Fibroblast of the aortic adventitia (primary cell): ENCODE results near the gene EXOG. TPM values are rescaled to one million over a fixed set of nuclear protein-coding genes. Genes with fewer than 3 reads are reported as not detected.

Experiments used
- DNase-seq: peaks from one replicate; pipeline ENCODE4 v3.0.0-alpha.2; 2010; ENCODE audit warnings: low read depth
- H3K4me3 ChIP-seq: 2 replicates; pipeline ENCODE4 v1.5.1; 2011; ENCODE audit warnings: low read depth, mild to moderate bottlenecking, control low read depth, low read length, moderate library complexity
- total RNA-seq: library from RNA; depleted of rRNA; stranded (reverse); fragments of >200 nt; gene quantifications from 2 replicates; pipeline ENCODE4 v1.2.3, GENCODE V29; 2012; ENCODE audit warnings: low replicate concordance
- TF ChIP-seq, protein P1 (sequence below): IDR thresholded peaks from 2 replicates; pipeline ENCODE4 v1.5.1; 2011; ENCODE audit warnings: mild to moderate bottlenecking, low read length, control low read depth, inconsistent platforms; ENCODE audit not compliant: insufficient read depth

Gene EXOG
- total RNA-seq, 1 donor, result 14.4 TPM

DNA sequence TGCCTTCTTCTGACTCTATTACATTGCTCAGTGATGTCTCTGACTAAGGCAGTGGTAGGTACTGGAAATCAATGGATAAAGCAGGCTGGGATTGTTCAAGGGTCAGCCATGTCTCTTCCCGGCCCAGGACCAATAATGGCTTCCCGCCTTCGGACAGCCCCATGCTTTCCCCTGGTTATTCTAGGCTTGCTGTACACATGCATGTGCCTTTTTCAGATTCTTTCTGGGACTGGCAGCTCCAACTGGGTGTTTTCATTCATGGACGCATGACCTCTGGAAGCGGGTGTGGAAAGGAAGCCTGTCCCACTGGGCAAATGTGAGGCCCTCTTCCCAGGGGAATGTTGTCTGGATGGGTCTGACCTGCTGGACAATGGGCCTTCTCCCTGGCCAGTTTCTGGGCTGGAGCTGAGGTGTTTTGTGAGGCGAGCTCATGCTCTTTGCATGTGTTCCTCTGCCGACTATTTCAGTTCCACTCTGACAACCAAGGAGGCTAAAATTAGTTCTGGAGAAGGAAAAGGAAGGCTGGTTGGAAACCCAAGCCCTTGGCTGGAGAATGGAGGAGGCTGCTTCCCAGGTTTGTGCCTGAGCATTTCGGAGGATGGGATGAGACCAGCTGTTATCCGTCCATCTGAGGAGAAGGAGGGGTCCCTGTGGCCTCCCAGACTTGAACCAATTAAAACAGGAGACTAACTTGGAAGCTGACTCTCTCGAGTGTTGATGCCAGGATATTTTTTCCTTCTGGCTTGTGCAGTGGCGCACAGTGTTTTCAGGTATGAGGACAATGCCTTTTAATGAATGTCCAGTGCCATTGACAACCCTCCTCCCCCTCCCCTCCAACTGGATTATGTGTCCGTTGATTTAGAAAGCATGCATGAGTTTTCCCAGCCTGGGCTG is 35.5 kb upstream of the EXOG start:
- TF ChIP-seq, protein P1, sequence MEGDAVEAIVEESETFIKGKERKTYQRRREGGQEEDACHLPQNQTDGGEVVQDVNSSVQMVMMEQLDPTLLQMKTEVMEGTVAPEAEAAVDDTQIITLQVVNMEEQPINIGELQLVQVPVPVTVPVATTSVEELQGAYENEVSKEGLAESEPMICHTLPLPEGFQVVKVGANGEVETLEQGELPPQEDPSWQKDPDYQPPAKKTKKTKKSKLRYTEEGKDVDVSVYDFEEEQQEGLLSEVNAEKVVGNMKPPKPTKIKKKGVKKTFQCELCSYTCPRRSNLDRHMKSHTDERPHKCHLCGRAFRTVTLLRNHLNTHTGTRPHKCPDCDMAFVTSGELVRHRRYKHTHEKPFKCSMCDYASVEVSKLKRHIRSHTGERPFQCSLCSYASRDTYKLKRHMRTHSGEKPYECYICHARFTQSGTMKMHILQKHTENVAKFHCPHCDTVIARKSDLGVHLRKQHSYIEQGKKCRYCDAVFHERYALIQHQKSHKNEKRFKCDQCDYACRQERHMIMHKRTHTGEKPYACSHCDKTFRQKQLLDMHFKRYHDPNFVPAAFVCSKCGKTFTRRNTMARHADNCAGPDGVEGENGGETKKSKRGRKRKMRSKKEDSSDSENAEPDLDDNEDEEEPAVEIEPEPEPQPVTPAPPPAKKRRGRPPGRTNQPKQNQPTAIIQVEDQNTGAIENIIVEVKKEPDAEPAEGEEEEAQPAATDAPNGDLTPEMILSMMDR, result no peak
- no peak for DNase-seq

DNA sequence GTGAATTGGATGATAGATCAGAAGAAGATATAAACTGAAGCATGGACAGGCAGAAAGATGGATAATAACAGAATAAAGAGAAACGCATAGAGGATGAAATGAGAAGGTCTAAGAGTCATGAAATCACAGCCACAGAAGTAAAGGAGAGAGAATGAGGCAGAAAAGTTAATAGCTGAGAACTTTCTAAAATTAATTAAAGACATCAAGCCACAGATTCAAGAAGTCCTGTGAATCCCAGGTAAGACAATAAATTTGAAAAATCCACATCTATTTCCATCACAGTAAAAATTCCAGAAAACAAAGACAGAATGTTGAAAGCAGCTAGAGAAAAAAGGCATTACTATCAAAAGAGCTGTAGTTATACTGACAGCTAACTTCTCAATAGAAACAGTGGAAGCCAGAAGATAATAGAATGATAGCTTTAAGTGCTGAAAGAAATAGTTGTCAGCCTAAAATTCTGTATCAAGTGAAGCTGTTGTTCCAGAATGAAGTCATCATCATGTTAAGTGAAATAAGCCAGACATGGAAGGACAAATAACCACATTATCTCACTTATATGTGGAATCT is 30.5 kb upstream of the EXOG start:
- TF ChIP-seq, protein P1, result no peak
- no peak for DNase-seq
- H3K4me3 ChIP-seq, result no peak overlapping the region

More for the DNA sequence above, 35.5 kb upstream of the EXOG start:
- H3K4me3 ChIP-seq, result no peak overlapping the region

DNA sequence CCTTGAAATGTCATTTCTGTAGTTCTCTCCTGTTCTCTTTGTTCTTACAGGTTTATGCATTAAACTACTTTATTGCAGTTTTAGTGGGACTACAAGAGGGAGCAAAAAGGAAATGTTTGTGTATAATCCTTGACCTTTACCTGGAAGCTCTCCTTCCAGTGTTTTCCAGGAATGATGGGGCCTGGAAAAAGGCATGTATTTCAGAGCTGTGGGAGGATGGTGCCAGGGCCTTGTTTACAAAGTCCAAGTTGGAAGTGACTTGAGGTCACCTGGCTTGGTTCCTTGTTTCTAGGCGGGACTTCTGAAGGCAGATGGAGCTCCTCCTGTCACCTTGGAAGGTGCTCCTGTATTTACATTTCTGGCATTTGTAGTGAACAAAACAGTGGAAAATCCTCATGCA is 27.4 kb upstream of the EXOG start:
- TF ChIP-seq, protein P1, result no peak
- DNase-seq, result no peak
- H3K4me3 ChIP-seq, result no peak overlapping the region

DNA sequence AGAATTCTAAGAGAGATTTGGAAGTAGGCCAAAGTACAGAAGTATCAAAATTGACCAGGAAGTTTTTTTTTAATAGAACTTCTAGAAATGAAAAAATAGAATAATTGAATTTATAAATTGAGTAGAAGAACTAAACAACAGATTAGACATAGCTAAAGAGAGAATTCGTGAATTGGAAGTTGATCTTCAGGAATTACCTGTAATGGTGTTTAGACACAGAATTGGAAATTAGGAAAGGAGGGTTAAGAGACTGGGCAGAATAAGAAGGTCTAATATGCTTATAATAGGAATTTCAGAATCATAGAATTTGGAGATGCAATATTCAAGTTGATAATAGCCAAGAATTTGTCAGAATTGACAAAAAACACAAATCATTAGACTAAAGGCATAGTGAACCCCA is 26.3 kb upstream of the EXOG start:
- H3K4me3 ChIP-seq, result no peak overlapping the region
- TF ChIP-seq, protein P1, result no peak
- DNase-seq, result no peak

DNA sequence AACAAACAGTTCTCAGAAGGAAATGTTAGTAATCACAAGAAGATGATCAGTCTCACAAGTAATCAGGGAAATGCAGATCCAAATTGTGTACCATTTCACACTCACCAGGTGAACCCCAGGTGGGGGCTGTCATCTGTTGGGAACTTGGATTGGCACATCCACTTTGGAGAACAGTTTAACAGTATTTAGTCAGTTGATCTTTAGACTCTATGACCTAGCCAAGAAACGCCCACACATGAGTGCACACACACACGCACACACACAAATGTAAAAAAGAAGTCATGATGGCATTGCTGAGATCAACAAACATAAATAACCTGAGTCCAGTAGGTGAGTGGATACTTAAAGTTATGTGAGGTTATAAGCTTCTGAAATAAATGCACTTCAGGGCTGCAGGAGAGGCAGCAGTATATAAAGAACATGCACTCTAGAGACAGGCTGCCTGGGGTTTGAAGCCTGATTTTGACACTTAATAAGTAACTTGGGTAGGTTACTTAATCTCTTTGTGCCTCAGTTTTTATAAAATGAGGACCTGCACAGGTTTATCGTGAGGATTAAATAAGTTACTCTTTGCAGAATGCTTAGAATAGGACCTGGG is 24.8 kb upstream of the EXOG start:
- no peak overlapping the region for H3K4me3 ChIP-seq
- no peak for DNase-seq
- TF ChIP-seq, protein P1, result no peak

DNA sequence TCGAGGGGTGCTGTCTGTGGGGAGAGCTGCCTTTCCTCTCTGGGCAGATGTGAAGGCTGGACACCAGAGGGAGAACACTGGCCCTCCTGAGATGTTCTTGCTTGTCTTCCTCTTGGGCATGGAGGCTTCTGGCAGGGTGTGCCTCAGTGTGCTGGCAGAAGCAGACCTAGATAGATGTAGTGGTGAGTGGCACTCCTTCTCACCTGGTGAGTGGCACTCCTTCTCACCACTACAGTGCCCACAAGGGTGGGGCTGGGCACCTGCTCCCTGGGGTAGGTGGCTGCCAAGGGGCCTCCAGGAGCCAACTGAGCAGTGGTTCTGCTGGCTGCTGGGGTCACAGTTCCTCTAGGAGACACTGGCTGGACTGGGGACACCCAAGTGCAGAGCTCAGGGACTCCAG is 23.8 kb upstream of the EXOG start:
- TF ChIP-seq, protein P1, result no peak
- H3K4me3 ChIP-seq, result no peak overlapping the region
- no peak for DNase-seq
